ELR (cell line): ENCODE results near the gene MS4A13.
A peak's percentile ranks its signal among the peaks of the same experiment; 100 is the strongest.
"Not testable (repeated sequence)": the region's sequence is repeated elsewhere in the genome, so short reads cannot be mapped to it uniquely, and the experiment has no call there.

Experiments used
- DNase-seq: peaks from one replicate; pipeline ENCODE4 v3.0.0-alpha.2; 2015; ENCODE audit warnings: low read depth

Gene MS4A13

GRCh38 chr11:60515144-60515855 lies at the start of gene MS4A13:
TSS of gene MS4A13 (plus strand) at chr11:60515392. CDS start at chr11:60518084, 2,692 bp downstream.
- no peak for DNase-seq

GRCh38 chr11:60468829-60469228 lies 46.4 kb upstream of the MS4A13 start:
- DNase-seq: no peak

- DNase-seq: no peak
Measured at GRCh38 chr11:60469723-60470122, 45.5 kb upstream of the MS4A13 start.

- DNase-seq: no peak
Measured at GRCh38 chr11:60477035-60477445, 38.2 kb upstream of the MS4A13 start.

- no peak for DNase-seq
Measured at GRCh38 chr11:60482361-60482760, 32.8 kb upstream of the MS4A13 start.

GRCh38 chr11:60485987-60486386 lies 29.2 kb upstream of the MS4A13 start:
- DNase-seq: peak; percentile 2

- no peak for DNase-seq
Measured at GRCh38 chr11:60492488-60493009, 22.6 kb upstream of the MS4A13 start, which contains the start of gene MS4A12. TSS of gene MS4A12 (plus strand) at chr11:60492778. CDS start at chr11:60497319, 4,541 bp downstream.

- DNase-seq: no peak
Measured at GRCh38 chr11:60493454-60493853, 21.7 kb upstream of the MS4A13 start.

GRCh38 chr11:60498399-60498798 lies 16.8 kb upstream of the MS4A13 start:
- no peak for DNase-seq

GRCh38 chr11:60498853-60499252 lies 16.3 kb upstream of the MS4A13 start:
- no peak for DNase-seq

- DNase-seq: no peak
Measured at GRCh38 chr11:60500276-60500910, 14.8 kb upstream of the MS4A13 start.

- no peak for DNase-seq
Measured at GRCh38 chr11:60502221-60502775, 12.9 kb upstream of the MS4A13 start.

- no peak for DNase-seq
Measured at GRCh38 chr11:60504219-60504905, 10.8 kb upstream of the MS4A13 start.

GRCh38 chr11:60509609-60510008 lies 5.6 kb upstream of the MS4A13 start:
- DNase-seq: not testable (repeated sequence)

- DNase-seq: not testable (repeated sequence)
Measured at GRCh38 chr11:60510209-60510608, 5.0 kb upstream of the MS4A13 start.

GRCh38 chr11:60511393-60511792 lies 3.8 kb upstream of the MS4A13 start:
- DNase-seq: no peak

GRCh38 chr11:60512651-60513225 lies 2.5 kb upstream of the MS4A13 start:
- DNase-seq: no peak

- no peak for DNase-seq
Measured at GRCh38 chr11:60513496-60514460, 1.4 kb upstream of the MS4A13 start.

- no peak for DNase-seq
Measured at GRCh38 chr11:60528465-60528864, 13.3 kb downstream of the MS4A13 start.

GRCh38 chr11:60528934-60529333 lies 13.7 kb downstream of the MS4A13 start:
- DNase-seq: no peak
